HG03139 (cell line): ENCODE results near the gene KRT7.
"Not testable (repeated sequence)": the region's sequence is repeated elsewhere in the genome, so short reads cannot be mapped to it uniquely, and the experiment has no call there.

Experiments used
- ATAC-seq: cut with Tn5 transposase; IDR thresholded peaks from one replicate; pipeline ENCODE4 v1.9.1; 2021; ENCODE audit not compliant: unreplicated experiment

KRT7 gene

GRCh38 chr12:52229836-52230343 lies 3.2 kb upstream of the KRT7 start:
- no peak for ATAC-seq

- ATAC-seq, result no peak
Measured at GRCh38 chr12:52230364-52231281, 2.4 kb upstream of the KRT7 start.

- no peak for ATAC-seq
Measured at GRCh38 chr12:52231305-52232202, 1.5 kb upstream of the KRT7 start.

- no peak for ATAC-seq
Measured at GRCh38 chr12:52232203-52232673, 805 bp upstream of the KRT7 start.

GRCh38 chr12:52233462-52234207 lies 592 bp downstream of the KRT7 start:
- ATAC-seq, result no peak

GRCh38 chr12:52234223-52234810 lies 1.3 kb downstream of the KRT7 start:
- no peak for ATAC-seq

- ATAC-seq, result no peak
Measured at GRCh38 chr12:52235001-52235764, 2.1 kb downstream of the KRT7 start.

GRCh38 chr12:52235822-52236361 lies 2.8 kb downstream of the KRT7 start:
- no peak for ATAC-seq

- ATAC-seq, result no peak
Measured at GRCh38 chr12:52236386-52237050, 3.5 kb downstream of the KRT7 start.

- no peak for ATAC-seq
Measured at GRCh38 chr12:52238207-52238840, 5.3 kb downstream of the KRT7 start.

GRCh38 chr12:52238916-52239646 lies 6.0 kb downstream of the KRT7 start:
- ATAC-seq, result no peak

GRCh38 chr12:52239767-52240166 lies 6.7 kb downstream of the KRT7 start:
- ATAC-seq, result no peak

- ATAC-seq, result not testable (repeated sequence)
Measured at GRCh38 chr12:52240247-52240646, 7.2 kb downstream of the KRT7 start.

- no peak for ATAC-seq
Measured at GRCh38 chr12:52241205-52241842, 8.3 kb downstream of the KRT7 start.

- no peak for ATAC-seq
Measured at GRCh38 chr12:52242442-52243258, 9.6 kb downstream of the KRT7 start.

GRCh38 chr12:52243259-52243855 lies 10.3 kb downstream of the KRT7 start:
- ATAC-seq, result no peak
